Measurements from ENCODE around the gene MEPCE. TPM values are rescaled to one million over a fixed set of nuclear protein-coding genes. Genes with fewer than 3 reads are reported as not detected.

Gene MEPCE
- total and polyA plus RNA-seq, 2 of the 8 experiments (the other 6 are each of a cell fraction or from before 2014, with no cell fraction given): 22.8 to 48.8 TPM

GRCh38 chr7:100396421-100396982 lies 33.1 kb upstream of the MEPCE start:
- Histone ChIP-seq H3K27ac (ENCODE audit: low read depth, low read length) (no peak overlapping the region), H2AK5ac (ENCODE audit: low read depth, low read length) (no peak overlapping the region), H3K23me2 (ENCODE audit: low read depth, low read length) (no peaks in the 10 kb centered on the region), H3K56ac (replicated peaks; ENCODE audit: insufficient read length, low read depth, low read length) (no peak overlapping the region), H4K20me1 (replicated peaks in 1 of 2; ENCODE audit: control insufficient read depth in 1 of 2, insufficient read depth in 2 of 2, low read length in 2 of 2) (no peaks in the 10 kb centered on the region), H3K27me3 (replicated peaks in 1 of 4; ENCODE audit: control insufficient read depth in 3 of 4, extremely low read depth in 1 of 4, insufficient read depth in 3 of 4, low read length in 3 of 4) (peaks cover 0 to 2% (median 0%) of the 10 kb centered on the region in 4 experiments; a peak in 1 of 7 replicates), H4K91ac (replicated peaks; ENCODE audit: insufficient read length, low read length) (no peak overlapping the region), H3K14ac (ENCODE audit: insufficient read length) (no peak overlapping the region), H3K79me1 (ENCODE audit: low read depth, low read length) (no peaks in the 10 kb centered on the region), H2BK12ac (ENCODE audit: low read depth, low read length) (no peak overlapping the region), H4K8ac (ENCODE audit: extremely low read depth, insufficient read depth, low read length) (no peak overlapping the region), H2BK120ac (replicated peaks; ENCODE audit: low read depth, low read length) (no peak overlapping the region), H3K18ac (ENCODE audit: extremely low read depth, low read length) (no peak overlapping the region), H2AFZ (ENCODE audit: low read length) (no peak overlapping the region), H3K23ac (ENCODE audit: insufficient read length) (no peak overlapping the region), H2BK20ac (ENCODE audit: low read length) (no peak overlapping the region), H3K4me2 (ENCODE audit: insufficient read depth in 1 of 2, low read depth in 2 of 2, low read length in 2 of 2) (no peak overlapping the region), H3K36me3 (ENCODE audit: control insufficient read depth in 2 of 4, insufficient read depth in 4 of 4, low read length in 3 of 4) (no peaks in the 10 kb centered on the region), H3K4ac (replicated peaks; ENCODE audit: insufficient read length, low read depth, low read length) (no peak overlapping the region), H3K4me3 (ENCODE audit: extremely low read depth in 1 of 4, insufficient read depth in 2 of 4, low read depth in 3 of 4, low read length in 4 of 4) (no peak overlapping the region), H4K5ac (ENCODE audit: insufficient read length, low read depth, low read length) (no peak overlapping the region), H3K9ac (replicated peaks in 1 of 4; ENCODE audit: extremely low read depth in 1 of 4, low read depth in 3 of 4, low read length in 3 of 4) (no peak overlapping the region), H3K9me3 (ENCODE audit: insufficient read depth in 2 of 2, low read depth in 1 of 2, low read length in 1 of 2) (no peaks in the 10 kb centered on the region), H2BK15ac (ENCODE audit: low read length) (no peak overlapping the region), H3K79me2 (ENCODE audit: control insufficient read depth in 1 of 2, insufficient read depth in 2 of 2, low read length in 2 of 2) (no peaks in the 10 kb centered on the region), H2BK5ac (ENCODE audit: low read depth, low read length) (no peak overlapping the region), H3K4me1 (replicated peaks in 1 of 4; ENCODE audit: control insufficient read depth in 3 of 4, insufficient read depth in 4 of 4, low read length in 3 of 4) (peaks cover 0 to 10% (median 5%) of the 10 kb centered on the region in 4 experiments; a peak in 6 of 7 replicates)
- FAIRE-seq: no peak
- 89% methylated on average over 9 of the region's 9 CpGs; no CpG with 5 or more reads in 1 of the 2 experiments for WGBS, 2 experiments (ENCODE audit: extremely low coverage in 1 of 2, insufficient coverage in 1 of 2, insufficient read length in 1 of 2, insufficient replicate concordance in 2 of 2, low coverage in 1 of 2, low lambda C conversion rate in 2 of 2, missing lambda C conversion rate in 1 of 2)
- ChIA-PET POLR2A (ENCODE audit: partially characterized antibody) (interaction anchor here (0.8 to 2.9 kb wide), 3 partner anchors 27 to 32 kb away, joined by 3 to 13 read pairs (median 4); partner anchors contain the start of gene ZCWPW1), CTCF (ENCODE audit: partially characterized antibody) (interaction anchor here (0.5 to 4.6 kb wide), 7 partner anchors 11 to 283 kb away, joined by 3 to 41 read pairs (median 4); no protein-coding TSS in a partner anchor)
- TF ChIP-seq GTF2F1 (IDR thresholded peaks at IDR 0.05; ENCODE audit: borderline replicate concordance, low read depth, low read length) (no peak), SAP30 (IDR thresholded peaks at IDR 0.05; ENCODE audit: insufficient read depth, insufficient replicate concordance, low read length) (no peak), CHD2 (IDR thresholded peaks at IDR 0.05; ENCODE audit: low read length) (no peak), TEAD4 (IDR thresholded peaks at IDR 0.05; ENCODE audit: low read depth, low read length) (no peak), BRCA1 (IDR thresholded peaks at IDR 0.05; ENCODE audit: low read depth, low read length) (no peak)
- DNase-seq (ENCODE audit: low read depth in 1 of 2, low spot score in 2 of 2): no peak

All from H1 (cell line).